ENCODE measurements around the gene PREX1. TPM values are rescaled to one million over a fixed set of nuclear protein-coding genes. Genes with fewer than 3 reads are reported as not detected.

PREX1 gene
- total RNA-seq, 3 donors from 2014 or later, result 28.8 to 31.4 (median 29.5) TPM

DNA sequence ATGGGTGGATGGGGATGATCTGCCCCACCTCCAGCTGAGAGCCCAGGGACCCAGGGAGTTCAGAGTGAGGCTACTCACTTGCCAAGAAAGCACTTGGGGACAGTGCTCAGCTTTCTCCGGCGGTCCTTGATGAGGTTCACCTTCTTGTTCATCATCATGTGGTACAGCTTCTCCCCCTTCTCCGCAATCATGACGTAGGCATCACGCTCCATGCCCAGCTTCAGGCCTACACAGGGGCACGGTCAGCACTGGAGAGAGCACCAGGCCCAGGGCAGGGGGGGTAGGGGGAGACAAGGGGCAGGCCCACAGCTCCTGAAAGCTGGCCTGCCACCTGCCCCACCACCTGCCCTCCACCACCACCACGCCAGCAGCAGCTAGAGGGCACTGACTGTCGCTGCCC is 139.2 kb downstream of the PREX1 start:
- Mint-ChIP-seq H3K4me1 (ENCODE audit: low read depth) (peaks cover 28% of the 10 kb centered on the region), H3K9me3 (no peaks in the 10 kb centered on the region), H3K4me3 (no peak overlapping the region), H3K36me3 (ENCODE audit: insufficient read depth) (peaks cover 33% of the 10 kb centered on the region), H3K27me3 (ENCODE audit: low read depth) (no peaks in the 10 kb centered on the region)
- ATAC-seq, result no peak
- no peak for DNase-seq

DNA sequence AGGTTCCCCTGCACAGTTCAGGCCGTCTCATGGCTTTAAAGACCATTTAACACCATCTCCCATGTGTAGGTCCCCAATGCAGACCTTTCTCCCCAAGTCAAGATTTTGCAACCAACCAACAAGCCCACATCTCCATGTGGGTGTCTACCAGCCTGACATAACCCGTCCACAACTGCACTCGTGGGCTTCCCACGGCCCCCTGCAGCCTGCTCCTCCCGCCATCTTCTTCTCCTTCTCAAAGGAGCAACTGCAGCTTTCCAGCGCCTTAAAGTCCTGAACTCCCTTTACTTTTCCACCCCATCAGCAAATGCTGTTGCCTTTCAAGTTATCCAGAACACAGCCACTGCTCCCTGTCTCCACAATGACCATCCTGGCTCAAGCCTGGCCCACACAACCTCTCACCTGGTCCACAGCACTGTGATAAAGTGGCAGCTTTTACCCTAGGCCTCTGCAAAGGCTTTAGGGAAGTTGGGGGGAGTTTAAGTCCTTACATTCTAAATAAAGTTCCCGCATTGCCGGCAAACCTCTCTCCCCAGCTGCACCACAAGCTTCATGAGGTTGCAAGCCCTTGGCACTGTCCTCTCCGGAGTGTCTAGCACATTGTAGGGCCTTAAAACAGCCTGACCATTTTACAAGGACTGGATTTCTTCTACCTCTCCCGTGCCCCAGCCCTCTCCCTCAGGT is 140.5 kb downstream of the PREX1 start:
- Mint-ChIP-seq H3K4me3 (no peak overlapping the region), H3K27me3 (ENCODE audit: low read depth) (no peaks in the 10 kb centered on the region), H3K36me3 (ENCODE audit: insufficient read depth) (peaks cover 33% of the 10 kb centered on the region), H3K9me3 (no peaks in the 10 kb centered on the region), H3K4me1 (ENCODE audit: low read depth) (peaks cover 28% of the 10 kb centered on the region)
- ATAC-seq, result no peak
- DNase-seq, result no peak

DNA sequence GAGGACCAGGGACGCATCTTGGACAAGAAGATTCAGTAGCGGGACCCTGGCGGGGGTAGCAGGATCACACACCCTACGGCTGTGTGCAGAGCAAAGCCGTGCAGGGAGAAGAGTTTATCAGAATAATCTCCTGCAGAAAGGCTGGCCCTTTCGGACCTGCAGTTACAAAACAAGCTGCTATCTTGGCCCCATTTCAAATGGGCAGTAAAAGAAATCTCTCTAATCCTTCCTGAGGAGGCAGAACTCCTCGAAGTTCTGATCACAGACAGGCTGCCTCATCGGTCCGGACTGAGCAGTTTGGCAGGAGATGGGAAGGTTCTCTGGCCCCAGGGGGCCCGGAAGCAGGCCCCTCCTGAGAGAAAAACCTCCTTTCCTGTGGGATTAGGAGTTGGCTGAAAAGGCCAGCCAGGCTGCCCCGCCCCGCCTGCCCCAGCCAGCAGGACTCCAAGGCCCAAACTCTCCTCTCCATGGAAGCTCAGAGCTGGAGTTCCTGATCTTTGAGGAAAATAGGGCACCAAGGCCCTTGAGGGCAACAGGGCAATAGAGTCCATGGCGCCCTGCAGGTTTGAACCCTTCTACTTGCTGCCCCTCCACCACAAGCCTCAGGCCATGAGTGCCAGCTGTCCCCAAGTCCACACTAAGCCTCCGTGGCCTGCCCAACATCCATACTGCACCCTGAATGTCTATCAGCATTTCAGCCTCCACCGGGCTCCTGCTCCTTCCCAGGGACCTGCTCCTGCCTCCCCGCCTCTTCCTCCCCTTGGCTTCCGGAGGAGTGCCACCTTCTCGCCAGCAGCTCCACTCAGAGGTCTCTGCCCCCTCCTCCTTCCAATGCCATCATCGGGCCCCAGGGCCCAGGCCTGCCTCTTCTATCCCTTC is 141.3 kb downstream of the PREX1 start:
- no peak for ATAC-seq
- Mint-ChIP-seq H3K27me3 (ENCODE audit: low read depth) (no peaks in the 10 kb centered on the region), H3K4me3 (no peak overlapping the region), H3K4me1 (ENCODE audit: low read depth) (peaks cover 26% of the 10 kb centered on the region), H3K36me3 (ENCODE audit: insufficient read depth) (peaks cover 30% of the 10 kb centered on the region), H3K9me3 (no peaks in the 10 kb centered on the region)
- no peak for DNase-seq

DNA sequence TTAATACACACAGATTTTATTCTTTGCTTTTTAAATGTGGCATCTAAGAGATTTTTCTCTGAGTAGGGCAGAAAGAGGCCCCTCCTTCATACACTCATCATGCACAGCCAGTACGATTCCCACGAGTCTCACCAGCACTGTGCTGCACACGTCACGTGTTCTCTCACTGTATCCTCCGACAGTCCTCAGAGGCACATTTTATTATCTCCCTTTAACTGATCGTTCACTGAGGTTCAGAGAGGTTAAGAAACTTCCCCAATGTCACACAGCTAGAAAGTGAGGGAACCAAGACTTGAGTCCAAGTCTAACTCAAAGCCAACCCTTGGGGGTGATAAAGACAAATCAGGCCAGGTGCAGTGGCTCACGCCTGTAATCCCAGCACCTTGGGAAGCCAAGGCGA is 142.5 kb downstream of the PREX1 start:
- Mint-ChIP-seq H3K36me3 (ENCODE audit: insufficient read depth) (peaks cover 25% of the 10 kb centered on the region), H3K4me1 (ENCODE audit: low read depth) (peaks cover 20% of the 10 kb centered on the region), H3K27me3 (ENCODE audit: low read depth) (no peaks in the 10 kb centered on the region), H3K9me3 (no peaks in the 10 kb centered on the region), H3K4me3 (no peak overlapping the region)
- DNase-seq (no peak), ATAC-seq (no peak)

DNA sequence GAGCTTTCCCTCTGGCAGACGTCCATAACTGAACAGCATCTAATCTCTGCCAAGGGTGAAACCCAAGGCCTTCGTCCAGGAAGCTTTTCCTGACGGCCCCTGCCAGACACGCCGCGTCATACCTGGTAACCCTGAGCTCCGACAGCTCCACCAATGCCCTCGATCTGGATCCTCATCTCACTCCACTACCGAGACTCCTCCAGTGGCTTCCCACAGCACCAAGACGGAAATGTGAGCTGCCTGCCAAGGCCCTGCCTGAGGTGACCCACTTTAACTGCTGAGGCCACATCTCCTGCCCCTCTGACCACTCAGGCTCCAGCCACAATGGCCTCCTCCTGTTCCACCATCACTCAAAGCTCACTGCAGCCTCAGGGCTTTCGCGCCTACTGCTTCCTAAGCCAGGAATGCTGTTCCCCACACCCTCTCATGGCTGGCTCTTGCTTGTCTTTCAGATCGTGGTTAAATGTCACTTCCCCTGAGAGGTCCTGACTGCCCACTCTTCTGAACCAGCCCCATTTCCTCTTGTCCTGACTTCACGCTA is 143.2 kb downstream of the PREX1 start:
- peaks cover 16% of the 10 kb centered on the region for H3K4me1 Mint-ChIP-seq (ENCODE audit: low read depth)
- no peak overlapping the region for H3K4me3 Mint-ChIP-seq
- DNase-seq (no peak), ATAC-seq (no peak)
- peaks cover 21% of the 10 kb centered on the region for H3K36me3 Mint-ChIP-seq (ENCODE audit: insufficient read depth)
- no peaks in the 10 kb centered on the region for H3K27me3 Mint-ChIP-seq (ENCODE audit: low read depth)
- H3K9me3 Mint-ChIP-seq, result no peaks in the 10 kb centered on the region

DNA sequence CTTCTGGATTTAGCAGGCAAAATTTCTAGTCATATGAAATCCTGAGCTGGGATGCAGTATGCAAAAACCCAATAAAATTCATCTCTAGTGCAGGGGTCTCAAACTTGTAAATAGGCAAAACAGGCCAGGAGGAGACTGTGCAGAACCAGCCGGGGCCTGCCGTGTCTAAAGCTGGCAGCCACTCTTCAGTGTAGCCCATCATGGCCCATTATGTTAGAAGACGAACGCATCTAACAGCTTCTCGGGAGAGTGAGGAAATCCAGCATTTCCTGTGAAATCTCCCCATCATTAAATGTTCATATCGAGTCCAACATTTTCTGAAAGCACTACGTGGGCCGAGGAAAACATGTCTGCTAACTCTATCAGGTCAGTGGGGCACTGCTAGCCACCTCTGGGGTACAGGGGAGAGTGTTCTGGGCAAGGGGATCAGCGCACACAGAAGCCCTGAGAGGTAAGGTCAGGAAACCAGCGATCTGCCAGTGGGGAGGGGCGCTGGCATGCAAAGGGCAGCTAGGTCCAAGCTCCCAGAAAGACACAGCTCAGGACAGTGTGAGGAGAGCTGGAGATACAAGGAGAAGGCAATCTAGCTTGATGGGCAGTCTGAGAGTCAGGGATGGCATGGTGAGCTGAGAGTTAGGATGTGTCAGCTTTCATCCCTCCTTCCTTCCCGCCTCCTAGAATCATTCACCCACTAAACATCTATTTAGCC is 144.2 kb downstream of the PREX1 start:
- Mint-ChIP-seq H3K9me3 (no peaks in the 10 kb centered on the region), H3K4me3 (no peak overlapping the region), H3K27me3 (ENCODE audit: low read depth) (no peaks in the 10 kb centered on the region), H3K36me3 (ENCODE audit: insufficient read depth) (peaks cover 21% of the 10 kb centered on the region), H3K4me1 (ENCODE audit: low read depth) (peaks cover 9% of the 10 kb centered on the region)
- DNase-seq, result no peak
- ATAC-seq, result no peak

DNA sequence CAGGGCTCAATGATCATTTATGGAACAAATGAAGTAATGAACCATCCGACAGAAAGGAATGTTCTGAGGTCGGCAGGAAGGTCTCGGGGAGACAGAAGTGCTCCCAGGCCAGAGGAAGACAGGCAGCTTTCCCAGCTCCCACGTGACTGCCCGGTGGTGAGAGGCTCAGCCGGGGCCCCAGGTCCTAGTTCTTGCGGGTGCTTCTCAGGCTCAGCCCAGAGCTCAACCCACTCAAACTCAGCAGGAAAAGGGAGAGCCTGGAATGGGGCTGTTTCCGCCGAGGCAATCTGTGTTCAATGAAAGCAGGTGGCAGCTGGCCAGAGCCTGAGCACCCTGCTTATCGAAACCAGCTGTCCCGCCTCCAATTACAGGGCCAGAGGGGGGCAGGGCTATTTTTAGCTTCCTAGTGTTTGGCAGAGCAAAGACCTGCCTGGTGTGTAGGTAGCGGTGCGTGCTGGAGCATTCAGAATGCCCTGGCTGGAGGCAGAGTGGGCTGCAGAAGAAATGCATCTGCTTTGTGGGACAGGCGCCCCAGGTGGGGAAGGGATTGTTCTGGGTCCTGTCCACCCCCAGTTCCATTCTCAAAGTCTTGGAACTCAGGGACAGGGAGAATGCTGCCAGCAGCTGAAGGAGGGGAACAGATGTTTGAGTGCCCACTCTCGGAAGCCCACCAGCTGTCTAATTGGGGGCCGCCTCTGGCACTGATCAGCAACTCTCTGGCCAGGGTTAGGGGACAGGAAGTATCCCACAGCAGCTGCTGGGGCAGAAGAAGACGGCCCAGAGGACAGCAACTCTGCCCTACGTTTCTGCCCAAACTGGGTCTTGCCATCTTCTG is 145.1 kb downstream of the PREX1 start:
- no peaks in the 10 kb centered on the region for H3K27me3 Mint-ChIP-seq (ENCODE audit: low read depth)
- H3K36me3 Mint-ChIP-seq (ENCODE audit: insufficient read depth), result peaks cover 23% of the 10 kb centered on the region
- peaks cover 7% of the 10 kb centered on the region for H3K4me1 Mint-ChIP-seq (ENCODE audit: low read depth)
- DNase-seq (no peak), ATAC-seq (no peak)
- no peak overlapping the region for H3K4me3 Mint-ChIP-seq
- H3K9me3 Mint-ChIP-seq, result no peaks in the 10 kb centered on the region

DNA sequence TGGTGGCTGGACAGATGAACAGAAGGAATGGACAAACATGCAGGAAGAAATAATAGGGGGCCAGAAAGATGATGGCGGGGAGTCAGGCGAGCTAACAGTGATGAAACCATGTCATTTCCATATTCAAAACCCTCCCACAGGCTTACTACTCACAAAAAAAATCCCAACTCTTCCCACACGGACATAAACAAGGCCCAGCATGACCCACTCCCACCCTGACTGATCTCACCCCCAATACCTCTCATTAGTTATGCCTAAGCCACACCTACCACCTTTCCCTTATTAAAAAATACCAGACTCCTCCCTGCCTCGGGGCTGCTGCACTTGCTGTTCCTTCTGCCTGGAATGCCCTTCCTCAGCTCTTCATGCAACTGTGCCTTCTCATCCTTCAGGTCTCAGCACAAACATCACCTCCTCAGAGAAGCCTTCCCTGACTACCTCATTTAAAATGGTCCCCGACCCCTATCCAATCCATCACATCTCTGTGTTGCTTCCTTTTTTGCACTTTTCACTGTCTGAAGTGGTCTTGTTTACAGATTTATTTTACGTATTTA is 145.8 kb downstream of the PREX1 start:
- Mint-ChIP-seq H3K9me3 (no peaks in the 10 kb centered on the region), H3K27me3 (ENCODE audit: low read depth) (no peaks in the 10 kb centered on the region), H3K4me3 (no peak overlapping the region), H3K4me1 (ENCODE audit: low read depth) (peaks cover 6% of the 10 kb centered on the region), H3K36me3 (ENCODE audit: insufficient read depth) (peaks cover 23% of the 10 kb centered on the region)
- ATAC-seq (no peak), DNase-seq (no peak)

DNA sequence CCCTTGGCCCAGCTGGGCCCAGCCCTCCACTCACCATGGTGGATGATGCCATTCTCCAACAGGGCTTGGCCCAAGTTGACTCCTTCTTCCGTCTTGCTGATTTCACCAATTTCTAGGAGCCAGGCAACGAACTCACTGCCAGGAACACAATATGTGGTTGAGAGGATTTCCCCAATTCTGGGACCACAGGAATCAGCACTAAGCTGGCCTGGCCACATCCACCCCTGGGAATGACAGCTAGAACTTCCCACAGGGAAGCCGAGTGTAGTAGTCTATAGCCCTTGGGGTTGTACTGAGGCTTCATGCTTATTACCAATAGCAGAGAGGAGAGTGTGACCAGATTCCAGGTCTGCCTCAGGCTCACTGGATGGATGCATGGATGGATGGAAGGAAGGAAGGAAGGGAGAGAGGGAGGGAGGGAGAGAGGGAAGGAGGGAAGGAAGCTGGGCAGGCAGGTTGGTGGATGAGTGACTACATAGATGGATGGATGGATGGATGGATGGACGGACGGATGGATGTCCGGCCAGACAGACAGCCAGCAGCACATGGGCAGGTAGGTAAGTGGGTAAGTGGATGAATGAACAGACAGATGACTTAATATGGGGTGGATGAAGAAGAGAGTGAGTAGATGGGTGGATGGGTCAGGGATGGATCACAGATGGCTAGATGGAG is 146.5 kb downstream of the PREX1 start:
- no peaks in the 10 kb centered on the region for H3K27me3 Mint-ChIP-seq (ENCODE audit: low read depth)

DNA sequence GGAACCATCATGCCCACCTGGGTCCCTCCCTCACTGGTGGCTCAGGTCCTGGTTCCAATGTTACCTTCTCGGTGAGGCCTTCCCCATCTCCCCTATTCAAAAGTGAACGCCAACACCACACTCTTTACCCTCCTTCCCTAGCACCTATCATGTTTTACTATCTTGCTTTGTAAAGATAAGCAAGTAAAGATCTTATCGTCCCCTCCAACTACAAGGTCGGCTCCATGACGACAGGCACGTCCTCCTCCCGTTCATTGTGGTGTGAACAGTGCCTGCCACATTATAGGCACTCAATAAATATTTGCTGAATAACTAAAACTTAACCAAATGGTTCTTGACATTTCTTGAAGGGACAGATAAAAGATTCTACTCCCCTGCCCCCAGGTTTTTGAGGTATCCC is 147.1 kb downstream of the PREX1 start:
- no peaks in the 10 kb centered on the region for H3K9me3 Mint-ChIP-seq
- DNase-seq (no peak), ATAC-seq (no peak)
- no peaks in the 10 kb centered on the region for H3K27me3 Mint-ChIP-seq (ENCODE audit: low read depth)
- no peak overlapping the region for H3K4me3 Mint-ChIP-seq
- peaks cover 6% of the 10 kb centered on the region for H3K4me1 Mint-ChIP-seq (ENCODE audit: low read depth)
- H3K36me3 Mint-ChIP-seq (ENCODE audit: insufficient read depth), result peaks cover 22% of the 10 kb centered on the region

More for the DNA sequence above, 146.5 kb downstream of the PREX1 start:
- Mint-ChIP-seq H3K9me3 (no peaks in the 10 kb centered on the region), H3K4me3 (no peak overlapping the region), H3K36me3 (ENCODE audit: insufficient read depth) (peaks cover 23% of the 10 kb centered on the region), H3K4me1 (ENCODE audit: low read depth) (peaks cover 6% of the 10 kb centered on the region)
- no peak for ATAC-seq
- no peak for DNase-seq

DNA sequence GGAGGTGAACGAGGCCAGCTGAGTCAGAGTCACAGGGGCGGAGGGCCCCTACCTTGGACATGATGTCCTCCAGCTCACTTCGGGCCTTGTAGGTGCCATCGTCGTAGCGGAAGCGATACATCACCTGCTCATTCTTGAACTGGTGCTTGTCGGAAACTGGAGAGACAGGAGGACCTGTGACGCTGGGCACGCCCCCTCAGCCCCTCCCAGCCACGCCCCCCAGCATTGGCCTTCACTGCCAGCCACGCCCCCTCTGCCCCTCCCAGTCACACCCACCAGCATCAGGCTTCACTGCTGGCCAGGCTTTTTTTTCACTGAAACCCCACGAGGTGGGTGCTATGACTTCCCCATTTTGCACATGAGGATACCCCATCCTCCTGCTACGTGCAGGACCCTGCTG is 148.2 kb downstream of the PREX1 start:
- H3K4me3 Mint-ChIP-seq, result no peak overlapping the region
- DNase-seq (no peak), ATAC-seq (no peak)
- H3K9me3 Mint-ChIP-seq, result no peaks in the 10 kb centered on the region
- peaks cover 18% of the 10 kb centered on the region for H3K36me3 Mint-ChIP-seq (ENCODE audit: insufficient read depth)
- H3K4me1 Mint-ChIP-seq (ENCODE audit: low read depth), result peaks cover 2% of the 10 kb centered on the region
- no peaks in the 10 kb centered on the region for H3K27me3 Mint-ChIP-seq (ENCODE audit: low read depth)

DNA sequence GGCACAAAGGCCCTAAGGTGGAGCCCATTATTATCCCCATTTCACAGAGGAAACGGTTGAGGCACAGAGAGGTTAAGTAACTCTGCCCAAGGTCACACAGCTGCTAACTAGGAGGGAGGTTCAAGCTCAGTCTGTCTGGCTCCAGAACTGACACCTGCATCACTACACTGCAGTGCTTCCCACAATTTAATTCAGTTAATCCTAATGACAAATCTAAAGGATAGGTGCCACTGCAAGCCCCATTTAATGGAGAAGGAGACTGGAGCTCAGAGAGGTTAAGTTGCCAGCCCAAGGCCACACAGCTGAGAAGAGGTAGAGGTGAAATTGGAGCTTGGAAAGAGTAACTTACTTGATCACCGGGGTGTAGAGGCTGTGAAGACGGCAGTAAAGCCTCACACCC is 148.8 kb downstream of the PREX1 start:
- DNase-seq (no peak), ATAC-seq (no peak)
- Mint-ChIP-seq H3K27me3 (ENCODE audit: low read depth) (no peaks in the 10 kb centered on the region), H3K4me1 (ENCODE audit: low read depth) (no peaks in the 10 kb centered on the region), H3K36me3 (ENCODE audit: insufficient read depth) (peaks cover 18% of the 10 kb centered on the region), H3K4me3 (no peak overlapping the region), H3K9me3 (no peaks in the 10 kb centered on the region)

DNA sequence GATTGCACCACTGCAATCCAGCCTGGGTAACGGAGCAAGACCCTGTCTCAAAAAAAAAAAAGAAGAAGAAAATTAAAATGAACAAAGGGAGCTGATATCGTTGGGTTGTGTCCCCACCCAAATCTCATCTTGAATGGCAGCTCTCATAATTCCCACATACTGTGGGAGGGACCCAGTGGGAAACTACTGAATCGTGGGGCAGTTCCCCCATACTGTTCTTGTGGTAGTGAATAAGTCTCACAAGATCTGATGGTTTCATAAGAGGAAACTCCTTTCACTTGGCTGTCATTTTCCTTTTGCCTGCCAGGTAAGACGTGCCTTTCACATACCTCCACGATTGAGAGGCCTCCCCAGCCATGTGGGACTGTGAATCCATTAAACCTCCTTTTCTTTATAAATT is 149.4 kb downstream of the PREX1 start:
- H3K27me3 Mint-ChIP-seq (ENCODE audit: low read depth), result no peaks in the 10 kb centered on the region
- no peaks in the 10 kb centered on the region for H3K4me1 Mint-ChIP-seq (ENCODE audit: low read depth)
- H3K36me3 Mint-ChIP-seq (ENCODE audit: insufficient read depth), result peaks cover 23% of the 10 kb centered on the region
- ATAC-seq, result no peak
- H3K9me3 Mint-ChIP-seq, result no peaks in the 10 kb centered on the region
- no peak overlapping the region for H3K4me3 Mint-ChIP-seq
- DNase-seq, result no peak

Measured in activated T-cell treated with anti-CD3 and anti-CD28 coated beads, Interleukin-2, amount 50 U/mL, for 4 hours (primary cell).